Activated CD4-positive, alpha-beta T cell treated with anti-CD3 and anti-CD28 coated beads, Interleukin-2, amount 50 U/mL, for 1 hour (primary cell): ENCODE measurements around the gene PFDN4.

Source experiments
- DNase-seq: peaks from one replicate; pipeline ENCODE4 v3.0.0-alpha.2; 2020

The PFDN4 gene, protein sequence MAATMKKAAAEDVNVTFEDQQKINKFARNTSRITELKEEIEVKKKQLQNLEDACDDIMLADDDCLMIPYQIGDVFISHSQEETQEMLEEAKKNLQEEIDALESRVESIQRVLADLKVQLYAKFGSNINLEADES

DNA sequence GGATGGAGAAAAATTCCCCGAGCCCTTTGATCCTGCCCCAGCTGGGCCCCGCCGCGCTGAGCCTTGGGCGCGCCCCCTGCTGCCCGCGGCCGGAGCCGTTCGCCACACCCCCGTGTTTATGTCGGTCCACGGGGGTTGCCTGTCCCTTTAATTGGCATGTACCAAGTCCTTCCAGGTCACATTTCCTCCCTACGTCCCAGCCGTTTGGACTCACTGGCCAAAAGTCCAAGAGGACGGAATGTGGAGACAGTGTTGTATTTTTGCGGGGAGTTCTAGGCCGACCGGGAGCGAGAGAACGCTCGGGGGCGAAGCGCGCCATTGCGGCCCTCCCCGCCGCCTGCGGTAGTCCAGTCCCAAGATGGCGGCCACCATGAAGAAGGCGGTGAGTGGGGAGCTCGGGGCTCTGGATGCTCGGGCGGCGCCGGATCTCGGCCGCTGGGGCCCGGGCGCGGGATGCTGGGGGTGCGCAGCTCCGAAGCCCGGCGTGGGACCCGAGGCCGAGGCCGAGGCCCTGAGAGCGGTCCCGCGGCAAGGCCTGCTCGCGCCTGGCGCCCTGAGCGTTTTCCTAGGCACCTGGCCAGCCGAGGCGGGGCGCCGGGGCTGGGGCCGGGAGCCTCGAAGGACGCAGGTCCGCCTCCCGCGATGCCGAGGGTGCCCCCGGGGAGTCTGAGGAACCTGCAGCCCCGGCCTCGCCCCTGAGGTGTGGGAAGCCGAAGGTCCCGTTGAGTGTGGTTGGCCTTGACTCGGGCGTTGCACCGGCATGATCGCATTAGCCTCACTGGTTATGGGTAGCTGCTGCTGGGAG lies at the start of gene PFDN4:
TSS of gene PFDN4 (plus strand) at position 345 of the 805 bp plus-strand sequence. CDS start at position 359, 14 bp downstream.
- DNase-seq: peak; percentile 65

DNA sequence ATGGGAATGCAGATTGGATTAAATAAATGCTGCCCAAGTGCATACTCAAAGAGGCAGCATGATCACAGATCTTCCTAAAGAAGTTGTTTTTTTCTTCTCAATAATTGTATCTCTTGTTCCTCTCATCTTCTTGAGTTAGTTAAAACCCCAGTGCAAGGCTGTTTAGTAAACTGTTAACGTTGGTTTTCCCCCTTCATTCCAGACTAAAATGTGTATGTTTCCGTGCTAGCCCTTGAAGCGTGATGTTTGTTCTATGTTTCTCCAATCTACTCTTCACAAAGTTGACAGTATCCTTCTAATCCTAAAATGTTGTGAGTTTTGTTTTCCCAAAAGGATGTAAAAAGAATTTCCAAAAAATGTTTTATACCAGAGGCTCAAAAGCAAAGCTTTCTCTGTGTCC lies 49.7 kb upstream of the PFDN4 start:
- no peak for DNase-seq

DNA sequence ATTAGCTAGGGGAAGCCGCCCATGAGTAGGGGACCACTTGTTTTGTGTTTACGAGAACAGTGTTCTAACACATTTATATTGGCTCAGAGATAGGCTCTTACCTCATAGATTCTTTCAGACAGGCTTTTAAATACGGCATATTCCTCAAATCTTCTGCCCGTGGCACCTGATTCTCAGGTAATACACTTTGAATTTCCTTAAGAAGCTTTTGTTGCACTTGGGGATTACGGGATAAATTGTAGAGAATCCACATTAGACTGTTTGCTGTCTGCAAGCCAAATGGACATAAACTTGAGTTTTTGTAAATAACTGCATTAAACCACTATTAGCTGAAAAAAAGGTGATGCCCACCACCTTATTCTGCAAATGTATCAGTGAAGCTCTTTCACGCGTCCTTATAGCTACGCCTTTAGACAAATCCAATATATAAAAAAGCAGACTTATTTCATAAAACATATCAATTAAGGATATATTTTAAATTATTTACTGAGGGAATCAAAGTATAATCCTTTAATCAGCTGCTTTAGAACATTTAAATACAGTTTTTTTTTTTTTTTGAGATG lies 49.0 kb upstream of the PFDN4 start:
- no peak for DNase-seq

DNA sequence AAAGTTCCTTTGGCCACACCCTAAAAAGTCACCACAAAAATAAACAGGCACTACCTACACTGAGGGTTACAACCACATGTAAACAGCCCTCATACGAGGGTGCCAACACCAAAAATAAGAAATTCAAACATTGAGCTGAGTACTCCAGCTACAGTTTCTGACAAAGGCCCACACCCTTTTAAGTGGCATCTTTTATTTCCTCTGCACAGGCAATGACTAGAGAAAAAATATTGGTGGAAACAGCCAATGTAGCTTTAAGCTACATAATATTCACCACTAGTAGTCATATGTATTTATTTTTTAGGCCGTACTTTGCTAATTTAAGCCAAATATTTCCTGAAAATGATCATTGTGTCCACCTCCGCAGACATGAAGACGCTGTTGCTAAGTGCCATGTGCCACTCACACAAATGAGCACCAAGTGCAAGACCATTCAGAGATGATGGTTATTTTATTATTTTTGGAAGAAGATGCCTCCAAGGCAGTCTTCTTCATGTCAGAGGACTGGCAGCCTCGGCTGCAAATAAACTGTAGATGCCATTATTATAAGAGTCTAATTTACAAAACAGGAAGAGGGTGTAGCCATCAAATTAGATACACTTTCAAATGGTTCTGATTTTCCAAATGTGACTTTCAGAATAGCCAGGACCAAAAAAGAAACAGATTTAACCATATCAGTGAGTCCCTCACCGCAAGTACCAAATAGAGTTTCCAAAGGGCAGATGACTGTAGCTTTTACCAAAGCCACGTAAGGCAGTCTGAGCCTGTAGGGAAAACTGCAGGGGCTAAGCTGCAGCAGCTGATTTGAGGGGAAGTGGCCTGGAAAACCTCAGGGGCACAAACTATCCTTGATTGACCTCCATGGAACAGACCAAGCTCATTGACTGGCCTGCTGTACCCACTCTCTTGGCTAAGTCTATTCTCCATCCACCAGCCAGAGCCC lies 47.6 kb upstream of the PFDN4 start:
- DNase-seq: no peak

DNA sequence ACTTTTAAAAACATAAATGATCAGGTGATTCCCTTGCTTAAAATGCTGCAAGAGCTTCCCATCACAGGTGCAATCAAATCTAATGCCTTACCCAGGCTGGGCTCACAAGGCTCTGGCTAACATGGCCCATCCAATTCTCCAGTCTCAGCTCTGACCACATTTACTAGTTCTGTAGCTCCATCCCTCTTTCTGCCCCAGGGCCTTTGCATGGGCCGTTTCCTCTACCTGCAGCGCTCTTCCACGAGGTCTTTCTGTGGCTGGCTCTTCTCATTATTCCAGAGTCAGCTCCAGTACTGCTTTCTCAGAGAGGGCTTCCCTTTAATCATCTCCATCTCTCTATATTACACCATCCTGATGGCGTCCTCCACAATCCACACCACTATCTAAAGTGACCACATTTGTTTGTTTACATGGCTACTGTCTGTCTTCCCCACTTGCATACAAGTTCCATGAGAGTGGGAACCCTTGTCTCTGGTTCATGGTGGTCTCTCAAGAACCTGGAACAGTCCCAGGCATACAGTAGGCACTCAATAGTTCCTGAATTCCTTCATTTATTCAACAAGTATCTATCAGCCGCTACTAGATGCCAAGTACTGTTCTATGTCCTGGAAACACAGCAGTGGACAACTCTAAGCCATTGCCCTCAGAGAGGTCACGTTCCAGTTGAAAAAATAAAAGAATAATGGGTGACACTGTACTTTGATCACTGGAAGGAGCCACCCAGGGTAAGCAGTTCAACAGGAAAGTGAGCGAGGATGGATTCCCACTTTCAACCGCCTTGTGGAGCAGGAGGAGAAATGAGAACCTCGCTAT lies 46.7 kb upstream of the PFDN4 start:
- no peak for DNase-seq

DNA sequence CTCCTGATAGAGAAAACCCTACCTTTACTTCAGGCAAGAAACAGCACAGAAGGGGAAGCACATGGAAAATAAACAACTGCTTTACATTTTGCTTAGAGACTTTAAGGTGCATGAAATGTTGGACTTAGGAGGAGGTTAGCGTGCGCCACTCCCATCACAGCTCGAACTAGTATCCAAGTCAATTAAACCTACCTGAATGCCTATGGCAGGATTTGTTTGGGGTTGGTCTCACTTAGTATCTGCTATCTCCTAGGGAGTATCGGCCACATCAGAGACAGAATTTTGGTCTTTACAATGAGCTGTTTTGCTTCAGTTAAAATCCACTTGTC lies 46.1 kb upstream of the PFDN4 start:
- no peak for DNase-seq

DNA sequence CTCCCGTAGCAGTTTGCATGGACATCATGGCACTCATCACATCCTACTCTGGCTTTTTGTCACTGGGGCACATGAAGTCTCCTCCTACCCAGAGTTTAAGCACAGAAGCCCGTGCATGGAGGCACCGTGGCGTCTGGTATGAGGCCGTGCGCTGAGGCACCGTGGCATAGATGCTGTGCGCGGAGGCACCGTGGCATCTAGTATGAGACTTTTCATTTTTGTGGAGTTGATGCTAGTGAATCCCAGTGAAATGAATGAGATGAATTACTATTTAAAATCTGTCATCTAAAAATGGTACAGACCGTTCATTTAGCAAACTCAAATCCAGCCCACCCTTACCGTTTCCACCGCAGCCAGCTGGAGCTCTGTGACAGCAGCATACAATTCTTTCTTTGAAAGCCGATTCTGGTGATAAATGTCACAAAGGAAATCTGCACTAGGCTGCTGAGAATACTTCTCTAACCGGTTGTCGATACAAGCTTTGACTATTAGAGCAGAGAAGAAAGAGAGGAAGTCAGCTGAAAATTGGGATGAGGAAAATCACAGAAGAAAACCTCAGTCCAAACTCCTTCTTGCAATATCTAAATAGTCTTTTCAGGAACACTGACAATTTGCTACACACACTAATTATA lies 45.4 kb upstream of the PFDN4 start:
- no peak for DNase-seq

DNA sequence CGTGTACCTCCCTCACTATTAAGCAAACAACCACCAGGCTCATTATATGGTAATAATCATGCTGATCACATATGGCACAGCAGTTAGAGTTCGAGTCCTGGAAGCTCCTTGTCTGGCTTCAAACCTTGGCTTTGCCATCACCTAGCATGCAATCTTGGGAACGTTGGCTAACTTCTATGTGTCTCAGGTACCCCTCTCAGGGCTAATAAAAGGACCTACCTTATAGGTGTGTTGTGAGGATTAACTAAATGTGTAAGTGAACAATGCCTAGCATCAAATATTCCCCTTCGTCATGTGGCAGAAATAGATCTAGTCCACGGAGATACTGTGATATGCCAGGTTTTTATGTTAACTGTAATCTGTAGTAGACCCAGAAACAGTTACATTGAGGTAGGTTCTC lies 44.5 kb upstream of the PFDN4 start:
- DNase-seq: no peak

DNA sequence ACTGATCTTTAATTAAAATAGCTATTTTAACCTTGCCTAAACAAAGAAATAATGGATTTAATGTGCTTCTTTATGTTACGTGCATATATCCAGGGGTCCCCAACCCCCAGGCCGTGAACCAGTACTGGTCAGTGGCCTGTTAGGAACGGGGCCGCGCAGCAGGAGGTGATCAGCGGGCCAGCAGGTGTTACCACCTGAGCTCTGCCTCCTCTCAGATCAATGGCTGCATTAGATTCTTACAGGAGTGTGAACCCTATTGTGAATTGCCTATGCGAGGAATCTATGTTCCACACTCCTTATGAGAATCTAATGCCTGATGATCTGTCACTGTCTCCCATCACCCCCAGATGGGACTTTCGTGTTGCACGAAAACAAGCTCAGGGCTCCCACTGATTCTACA lies 42.9 kb upstream of the PFDN4 start:
- DNase-seq: no peak

DNA sequence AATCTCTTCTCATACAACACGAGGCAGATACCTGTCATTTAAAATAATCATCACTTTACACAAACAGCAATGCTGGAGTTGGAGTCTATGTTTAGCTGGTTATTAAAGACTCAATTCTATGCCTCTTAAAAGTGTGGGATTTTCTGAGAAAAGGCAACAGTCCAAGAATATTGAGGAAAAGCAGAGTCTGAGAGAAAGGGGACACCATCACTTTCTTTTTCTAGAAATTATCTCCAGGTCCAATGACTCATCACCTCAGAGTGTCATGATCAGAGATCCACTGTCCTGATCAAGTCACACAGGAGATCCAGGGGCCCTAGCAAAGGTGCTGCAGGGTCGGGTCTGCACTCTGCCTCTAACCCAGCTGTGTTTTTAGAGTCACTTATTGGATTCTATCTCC lies 42.1 kb upstream of the PFDN4 start:
- no peak for DNase-seq

DNA sequence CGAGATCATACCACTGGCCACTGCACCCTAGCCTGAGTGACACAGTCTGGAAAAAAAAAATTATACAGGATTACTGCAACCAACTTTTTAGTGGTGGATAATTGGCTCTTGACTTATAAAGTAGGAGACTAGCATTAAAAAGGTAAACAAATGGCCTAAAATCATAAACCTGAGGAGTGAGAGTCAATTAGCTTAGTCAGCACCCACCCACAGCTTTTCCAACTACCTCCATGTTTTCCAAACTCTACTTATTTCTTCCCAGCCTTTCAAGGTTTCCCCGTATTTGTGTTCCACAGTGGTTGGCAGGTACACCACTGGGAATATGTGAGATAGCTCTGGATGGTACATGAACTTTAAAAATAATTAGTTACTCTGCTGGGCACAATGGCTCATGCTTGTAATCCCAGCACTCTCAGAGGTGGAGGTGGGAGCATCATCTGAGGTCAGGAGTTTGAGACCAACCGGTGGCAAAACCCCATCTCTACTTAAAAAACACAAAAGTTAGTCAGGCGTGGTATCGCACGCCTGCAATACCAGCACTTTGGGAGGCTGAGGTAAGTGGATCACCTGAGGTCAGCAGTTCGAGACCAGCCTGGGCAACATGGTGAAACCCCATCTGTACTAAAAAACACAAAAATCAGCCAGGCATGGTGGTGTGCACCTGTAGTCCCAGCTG lies 40.8 kb upstream of the PFDN4 start:
- no peak for DNase-seq

DNA sequence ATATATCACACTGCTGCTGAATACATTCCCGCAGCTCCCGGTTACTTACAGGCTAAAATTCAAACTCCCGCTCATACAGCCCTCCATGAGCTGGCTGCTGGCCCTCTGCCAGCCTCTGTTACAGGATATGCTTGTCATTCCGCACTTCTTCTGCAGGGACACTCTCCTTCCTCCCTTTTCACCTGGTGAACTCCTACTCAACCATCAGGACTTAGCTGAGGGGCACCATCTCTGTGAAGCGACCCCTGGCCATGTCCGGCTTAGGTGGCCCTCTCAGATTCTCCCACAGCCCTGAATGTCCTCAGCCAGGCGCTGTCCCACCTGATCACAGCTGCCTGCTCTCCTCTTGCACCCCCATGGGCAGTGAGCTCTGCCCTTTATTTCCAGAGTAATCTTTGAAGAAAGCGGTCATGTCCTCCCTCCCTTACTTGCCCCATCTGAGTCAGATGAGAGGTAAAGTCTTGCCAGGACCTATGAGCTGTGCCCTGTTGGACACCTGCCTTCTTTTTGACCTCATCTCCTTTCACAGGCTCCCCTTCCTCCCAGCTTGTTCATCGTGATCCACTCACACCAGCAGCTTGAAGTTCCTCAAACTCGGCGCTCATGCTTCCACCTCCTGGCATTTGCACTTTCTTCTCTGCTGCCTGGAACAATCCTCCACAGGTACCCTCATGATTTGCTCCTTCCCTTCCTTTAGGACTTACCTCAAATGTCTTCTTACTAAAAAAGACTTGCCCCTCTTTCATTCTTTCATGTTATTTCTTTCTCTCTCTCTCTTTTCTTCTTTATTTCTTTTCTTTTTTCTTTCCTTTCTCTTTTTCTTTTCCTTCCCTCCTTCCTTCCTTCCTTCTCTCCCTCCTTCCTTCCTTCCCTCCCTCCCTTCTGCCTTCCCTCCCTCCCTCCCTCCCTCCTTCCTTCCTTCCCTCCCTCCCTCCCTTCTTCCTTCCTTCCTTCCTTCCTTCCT lies 39.7 kb upstream of the PFDN4 start:
- DNase-seq: no peak

DNA sequence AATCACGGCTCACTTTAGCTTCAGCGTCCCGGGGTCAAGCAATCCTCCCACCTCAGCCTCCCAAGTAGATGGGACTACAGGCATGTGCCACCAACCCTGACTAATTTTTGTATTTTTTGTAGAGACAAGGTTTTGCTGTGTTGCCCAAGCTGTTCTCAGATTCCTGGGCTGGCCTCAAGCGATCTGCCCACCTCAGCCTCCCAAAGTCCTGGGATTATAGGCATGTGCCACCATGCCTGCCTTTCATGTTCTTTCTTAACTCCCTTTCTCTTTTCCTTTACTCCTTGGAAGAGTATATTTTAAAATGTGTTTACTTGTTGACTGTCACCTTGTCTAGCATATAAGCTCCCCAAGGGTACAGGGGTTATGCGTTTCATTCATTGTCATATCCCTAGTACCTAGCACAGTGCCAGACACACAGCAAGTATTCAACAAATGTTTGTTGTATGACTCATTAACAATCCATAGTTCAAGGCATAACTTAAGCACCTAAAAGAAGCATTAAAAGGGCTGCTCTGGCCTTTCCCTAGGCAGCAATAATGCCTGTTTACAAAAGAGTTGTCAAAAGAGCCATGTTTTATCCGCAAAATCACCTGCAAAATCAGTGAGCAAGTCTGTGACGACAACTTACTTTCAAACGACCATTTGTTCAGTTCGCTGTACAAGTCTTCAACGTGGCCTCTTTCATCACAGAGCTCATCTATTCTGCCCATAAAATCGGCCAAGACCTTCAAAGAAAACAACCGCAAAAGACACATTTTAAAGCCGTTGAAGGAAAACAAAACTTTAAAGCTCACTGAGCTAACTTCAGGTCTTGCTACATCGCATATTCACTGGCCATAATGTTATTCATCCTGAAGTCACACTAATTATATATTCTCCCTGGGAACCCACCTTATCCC lies 38.7 kb upstream of the PFDN4 start:
- no peak for DNase-seq

DNA sequence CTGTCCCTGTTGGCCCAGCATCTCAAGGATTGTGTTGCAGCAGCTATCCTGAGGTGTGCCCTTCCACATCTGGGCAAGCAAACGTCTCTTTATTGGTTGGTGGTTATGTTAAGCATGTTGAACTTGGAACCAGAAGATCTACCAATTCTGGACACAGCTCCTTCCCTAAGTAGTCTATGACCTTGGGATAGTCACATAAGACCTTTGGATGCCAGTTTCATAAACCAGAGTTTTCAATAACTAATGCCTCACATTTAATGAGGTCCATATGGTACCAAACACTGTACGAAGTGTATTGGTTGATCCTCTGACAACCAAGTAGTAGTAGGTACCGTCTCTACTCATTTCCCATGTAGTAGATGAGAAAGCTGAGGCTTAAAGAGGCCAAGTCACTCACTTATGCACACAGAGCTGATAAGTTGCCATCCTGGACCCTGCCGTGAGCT lies 37.8 kb upstream of the PFDN4 start:
- DNase-seq: no peak

DNA sequence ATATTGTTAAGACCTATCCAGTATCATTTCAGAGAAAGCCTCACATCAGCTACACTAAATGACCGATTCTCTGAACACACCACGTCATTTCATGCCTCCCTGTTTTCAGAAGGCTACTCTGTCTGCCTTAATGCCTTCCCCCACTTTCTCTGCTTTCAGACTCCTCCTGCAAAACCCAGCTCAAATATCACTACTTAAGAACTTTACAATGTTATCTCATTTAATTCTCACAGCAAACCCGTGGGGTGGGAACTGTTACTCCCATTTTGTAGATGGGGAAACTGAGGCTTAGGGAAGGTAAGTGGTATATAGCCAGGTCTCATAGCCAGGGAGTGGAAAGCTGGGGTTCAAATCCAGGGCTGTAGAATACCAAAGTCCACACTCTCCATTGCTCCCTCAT lies 36.9 kb upstream of the PFDN4 start:
- DNase-seq: no peak

DNA sequence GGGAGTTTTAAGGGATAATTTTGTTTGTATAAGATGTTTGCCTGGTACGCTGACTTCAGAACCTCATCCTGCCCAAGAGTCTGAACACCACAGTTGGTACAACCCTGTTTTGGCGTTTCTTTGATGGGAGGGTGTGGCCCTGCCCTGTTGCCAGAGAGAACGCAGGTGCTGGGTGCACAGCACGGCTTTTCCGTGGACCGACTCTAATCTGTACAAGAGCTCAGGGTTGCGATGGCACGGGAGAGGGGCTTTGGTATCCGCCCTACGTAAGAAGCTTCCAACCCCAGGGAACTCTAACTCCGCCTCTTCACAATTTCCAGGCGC lies 35.4 kb upstream of the PFDN4 start:
- no peak for DNase-seq

DNA sequence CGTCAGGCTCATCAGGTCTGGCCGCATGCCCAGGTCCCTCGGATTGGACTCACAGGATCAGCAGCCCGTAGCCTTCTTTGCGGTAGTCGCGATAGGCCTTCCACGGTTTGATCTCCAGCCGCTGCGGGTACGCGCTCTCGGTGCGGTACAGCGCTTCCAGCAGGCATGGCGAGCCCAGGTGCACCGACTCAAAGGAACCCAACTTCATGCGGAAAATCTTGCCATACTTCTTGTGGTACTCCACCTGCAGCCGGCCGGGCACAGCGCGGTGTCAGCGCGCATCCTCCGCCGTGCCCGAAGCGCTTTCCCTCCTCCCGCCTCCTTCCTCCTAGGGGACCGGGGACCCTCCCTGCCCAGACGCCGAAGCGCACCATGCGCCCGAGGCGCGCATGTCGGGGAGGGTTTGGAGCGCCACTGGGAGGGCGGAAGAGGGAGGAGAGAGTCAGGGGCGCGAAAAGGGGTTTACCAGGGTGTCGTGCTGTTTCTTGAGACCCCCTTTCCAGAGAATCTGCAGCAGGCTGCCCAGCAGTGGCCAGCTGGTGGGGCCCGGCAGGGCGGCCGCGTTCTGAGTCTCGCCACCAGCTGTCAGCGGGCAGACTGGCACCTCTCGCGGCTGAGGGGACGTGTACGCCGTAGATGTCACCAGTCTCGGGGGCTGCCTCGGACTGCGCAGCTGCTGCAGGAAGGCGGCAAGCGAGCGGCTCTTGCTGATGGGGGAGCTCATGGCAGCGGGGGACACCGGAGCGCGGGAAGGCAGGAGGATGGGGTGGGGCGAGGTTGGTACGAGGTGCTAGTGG lies 34.8 kb upstream of the PFDN4 start:
- no peak for DNase-seq
